OCI-LY1 (cell line): ENCODE measurements around the gene SMC5.

Experiments
- EZH2 ChIP-seq: fragments of 200-600 bp; sonication (generic), shearing (Covaris generic); IDR thresholded peaks from 2 replicates; pipeline ENCODE4 v1.8.0; 2017; ENCODE audit warnings: borderline replicate concordance, mixed run types, mild to moderate bottlenecking, antibody characterized with exemption, low read length, moderate library complexity, mixed read lengths
- TF ChIP-seq, protein P1 (sequence below): fragments of 200-600 bp; sonication (generic), shearing (Covaris generic); IDR thresholded peaks from 2 replicates; pipeline ENCODE4 v1.5.1; 2017; ENCODE audit warnings: mild to moderate bottlenecking, antibody characterized with exemption, low read length, moderate library complexity, mixed read lengths

- TF ChIP-seq, protein P1, sequence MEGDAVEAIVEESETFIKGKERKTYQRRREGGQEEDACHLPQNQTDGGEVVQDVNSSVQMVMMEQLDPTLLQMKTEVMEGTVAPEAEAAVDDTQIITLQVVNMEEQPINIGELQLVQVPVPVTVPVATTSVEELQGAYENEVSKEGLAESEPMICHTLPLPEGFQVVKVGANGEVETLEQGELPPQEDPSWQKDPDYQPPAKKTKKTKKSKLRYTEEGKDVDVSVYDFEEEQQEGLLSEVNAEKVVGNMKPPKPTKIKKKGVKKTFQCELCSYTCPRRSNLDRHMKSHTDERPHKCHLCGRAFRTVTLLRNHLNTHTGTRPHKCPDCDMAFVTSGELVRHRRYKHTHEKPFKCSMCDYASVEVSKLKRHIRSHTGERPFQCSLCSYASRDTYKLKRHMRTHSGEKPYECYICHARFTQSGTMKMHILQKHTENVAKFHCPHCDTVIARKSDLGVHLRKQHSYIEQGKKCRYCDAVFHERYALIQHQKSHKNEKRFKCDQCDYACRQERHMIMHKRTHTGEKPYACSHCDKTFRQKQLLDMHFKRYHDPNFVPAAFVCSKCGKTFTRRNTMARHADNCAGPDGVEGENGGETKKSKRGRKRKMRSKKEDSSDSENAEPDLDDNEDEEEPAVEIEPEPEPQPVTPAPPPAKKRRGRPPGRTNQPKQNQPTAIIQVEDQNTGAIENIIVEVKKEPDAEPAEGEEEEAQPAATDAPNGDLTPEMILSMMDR = no peak
- TF ChIP-seq EZH2 = no peak
Observed at GRCh38 chr9:70367305-70367930, 108.6 kb downstream of the SMC5 start.
